ENCODE measurements around the gene CFAP54.

Gene CFAP54

DNA sequence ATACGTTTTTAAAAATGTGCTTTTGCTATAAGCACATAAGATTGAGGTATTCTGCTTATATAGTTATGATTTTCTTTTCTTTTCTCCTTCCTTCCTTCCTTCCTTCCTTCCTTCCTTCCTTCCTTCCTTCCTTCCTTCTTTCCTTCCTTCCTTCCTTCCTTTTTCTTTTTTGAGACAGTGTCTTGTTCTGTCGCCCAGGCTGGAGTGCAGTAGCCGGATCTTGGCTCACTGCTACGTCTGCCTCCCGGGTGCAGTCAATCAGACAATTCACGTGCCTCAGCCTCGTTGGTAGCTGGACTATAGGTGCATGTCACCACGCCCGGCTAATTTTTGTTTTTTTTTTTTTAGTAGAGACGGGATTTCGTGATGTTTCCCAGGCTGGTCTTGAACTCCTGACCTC, 5.8 kb downstream of the CFAP54 start:
- no peak overlapping the region for H3K4me3 ChIP-seq
- TF ChIP-seq, protein P1, sequence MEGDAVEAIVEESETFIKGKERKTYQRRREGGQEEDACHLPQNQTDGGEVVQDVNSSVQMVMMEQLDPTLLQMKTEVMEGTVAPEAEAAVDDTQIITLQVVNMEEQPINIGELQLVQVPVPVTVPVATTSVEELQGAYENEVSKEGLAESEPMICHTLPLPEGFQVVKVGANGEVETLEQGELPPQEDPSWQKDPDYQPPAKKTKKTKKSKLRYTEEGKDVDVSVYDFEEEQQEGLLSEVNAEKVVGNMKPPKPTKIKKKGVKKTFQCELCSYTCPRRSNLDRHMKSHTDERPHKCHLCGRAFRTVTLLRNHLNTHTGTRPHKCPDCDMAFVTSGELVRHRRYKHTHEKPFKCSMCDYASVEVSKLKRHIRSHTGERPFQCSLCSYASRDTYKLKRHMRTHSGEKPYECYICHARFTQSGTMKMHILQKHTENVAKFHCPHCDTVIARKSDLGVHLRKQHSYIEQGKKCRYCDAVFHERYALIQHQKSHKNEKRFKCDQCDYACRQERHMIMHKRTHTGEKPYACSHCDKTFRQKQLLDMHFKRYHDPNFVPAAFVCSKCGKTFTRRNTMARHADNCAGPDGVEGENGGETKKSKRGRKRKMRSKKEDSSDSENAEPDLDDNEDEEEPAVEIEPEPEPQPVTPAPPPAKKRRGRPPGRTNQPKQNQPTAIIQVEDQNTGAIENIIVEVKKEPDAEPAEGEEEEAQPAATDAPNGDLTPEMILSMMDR (IDR thresholded peaks at IDR 0.05), result no peak
- no peak overlapping the region for H3K27ac ChIP-seq
- no peak for DNase-seq (ENCODE audit: low spot score)

DNA sequence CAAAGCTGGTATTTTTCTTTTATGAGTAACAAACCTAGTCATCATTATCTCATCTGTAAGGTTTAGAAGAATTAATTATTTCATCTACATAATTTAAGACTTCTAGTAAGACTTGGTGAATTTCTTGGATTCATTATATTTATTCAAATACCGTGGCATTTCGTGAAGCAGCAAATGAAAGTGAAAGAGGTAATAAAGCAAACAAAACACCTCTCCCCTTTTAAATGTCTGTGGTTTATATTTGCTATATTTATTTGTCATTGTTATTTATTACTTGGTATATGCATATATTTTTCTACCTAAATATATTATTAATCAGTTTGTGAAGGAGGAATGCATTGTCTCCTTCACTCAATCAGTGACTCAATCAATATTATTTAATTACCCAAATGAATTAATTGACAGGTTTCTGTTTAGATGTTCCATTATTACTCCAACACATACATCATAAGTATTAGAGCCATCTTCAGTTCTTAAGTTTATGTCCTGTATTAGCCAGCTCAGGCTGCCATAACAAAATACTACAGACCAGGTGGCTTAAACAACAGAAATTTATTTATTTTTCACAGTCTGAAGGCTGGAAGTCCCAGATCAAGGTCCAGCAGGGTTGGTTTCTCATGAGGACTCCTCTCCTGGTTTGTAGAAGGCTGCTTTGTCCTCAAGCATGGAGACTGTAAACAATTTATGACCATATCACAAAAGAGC, 6.6 kb downstream of the CFAP54 start:
- no peak overlapping the region for H3K27ac ChIP-seq
- no peak overlapping the region for H3K4me3 ChIP-seq
- DNase-seq (ENCODE audit: low spot score), result no peak
- TF ChIP-seq, protein P1 (IDR thresholded peaks at IDR 0.05), result no peak

DNA sequence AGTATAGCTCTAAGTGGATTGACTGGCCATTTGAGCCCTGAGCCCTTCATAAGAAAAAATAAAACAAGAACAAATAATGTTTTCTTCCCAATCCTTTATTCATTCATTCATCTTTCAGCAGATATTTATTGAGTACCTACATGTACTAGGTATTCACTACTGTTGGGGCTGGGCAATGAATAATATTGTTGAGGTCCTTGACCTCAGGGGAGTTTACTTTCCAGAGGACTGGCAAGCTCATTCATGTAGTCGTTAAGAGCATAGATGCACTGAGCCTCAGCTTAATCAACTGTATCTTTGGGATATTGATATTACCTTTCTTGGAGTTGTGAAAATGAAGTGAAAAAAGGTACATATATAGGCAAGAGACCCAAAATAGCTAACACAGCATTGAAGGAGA, 7.6 kb downstream of the CFAP54 start:
- Histone ChIP-seq H3K27ac (no peak overlapping the region), H3K4me3 (no peak overlapping the region)
- TF ChIP-seq, protein P1 (IDR thresholded peaks at IDR 0.05), result no peak
- DNase-seq (ENCODE audit: low spot score), result no peak

DNA sequence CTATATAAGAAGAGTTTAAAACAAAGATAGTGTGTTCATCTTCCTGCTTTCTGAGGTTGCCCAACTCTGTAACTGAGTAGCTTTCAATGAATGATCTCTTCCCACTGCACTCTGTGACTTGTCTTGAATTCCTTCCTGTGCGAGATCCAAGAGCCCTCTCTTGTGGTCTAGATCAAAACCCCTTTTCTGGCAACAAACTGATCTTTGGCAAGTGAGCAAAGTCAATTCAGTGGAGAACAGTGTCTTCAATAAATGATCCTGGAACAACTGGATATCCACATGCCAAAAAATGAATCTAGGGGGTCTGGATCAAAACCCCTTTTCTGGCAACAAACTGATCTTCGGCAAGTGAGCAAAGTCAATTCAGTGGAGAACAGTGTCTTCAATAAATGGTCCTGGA, 8.5 kb downstream of the CFAP54 start:
- Histone ChIP-seq H3K27ac (no peak overlapping the region), H3K4me3 (no peak overlapping the region)
- TF ChIP-seq, protein P1 (IDR thresholded peaks at IDR 0.05), result no peak
- DNase-seq (ENCODE audit: low spot score), result no peak

DNA sequence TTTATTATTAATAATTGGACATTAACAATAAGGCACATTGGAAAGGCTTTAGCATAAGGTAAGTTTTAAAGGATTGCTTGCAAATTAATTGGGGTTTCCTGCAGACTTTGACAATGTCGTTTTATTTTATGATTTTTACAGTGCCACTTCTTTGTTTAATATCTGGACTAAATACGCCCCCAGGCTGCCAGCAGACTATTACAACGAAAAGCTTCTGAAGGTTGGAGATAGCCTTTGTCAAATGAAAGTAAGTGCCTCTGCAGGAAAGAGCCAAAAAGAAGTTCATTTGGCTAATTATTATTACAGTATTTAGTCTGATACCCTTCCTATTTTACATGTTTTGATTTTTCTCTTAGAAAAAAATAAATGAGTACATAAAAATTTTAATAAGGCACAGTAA, 11.3 kb downstream of the CFAP54 start:
- Histone ChIP-seq H3K27ac (no peak overlapping the region), H3K4me3 (no peak overlapping the region)
- DNase-seq (ENCODE audit: low spot score), result no peak
- TF ChIP-seq, protein P1 (IDR thresholded peaks at IDR 0.05), result no peak

DNA sequence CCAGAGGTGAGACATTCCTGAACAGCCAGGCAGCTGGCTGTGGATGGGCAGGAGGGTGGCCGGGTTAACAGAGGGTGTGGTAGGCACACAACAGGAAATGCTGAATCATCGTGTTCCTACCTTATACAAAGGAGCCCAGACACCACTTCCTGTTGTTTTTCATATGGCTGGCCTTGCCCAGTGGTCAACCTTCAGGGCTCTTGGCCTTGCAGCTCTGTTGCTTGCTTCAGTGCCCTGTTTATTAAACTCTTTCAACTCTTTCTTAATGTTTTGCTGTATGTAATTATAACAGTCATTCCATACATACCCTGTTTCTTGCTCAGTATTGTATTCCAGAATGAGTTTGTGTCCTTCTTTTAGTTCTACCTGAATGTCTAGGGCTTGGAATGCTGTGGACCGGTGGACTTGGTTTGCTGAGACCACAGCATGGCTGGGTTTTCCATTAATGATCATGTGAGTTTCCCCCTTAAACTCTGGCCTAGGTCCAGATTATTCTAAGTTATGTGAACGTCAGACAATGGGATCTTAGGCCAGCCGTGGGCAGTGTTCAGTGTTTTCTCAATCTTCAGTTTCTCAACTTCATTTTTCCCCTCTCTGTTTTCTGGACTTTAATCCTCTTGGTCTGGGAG, 11.9 kb downstream of the CFAP54 start:
- TF ChIP-seq, protein P1 (IDR thresholded peaks at IDR 0.05), result no peak
- H3K27ac ChIP-seq, result peak overlapping the region in 1 of 2 donors; percentile 62
- no peak overlapping the region for H3K4me3 ChIP-seq
- DNase-seq (ENCODE audit: low spot score), result no peak

DNA sequence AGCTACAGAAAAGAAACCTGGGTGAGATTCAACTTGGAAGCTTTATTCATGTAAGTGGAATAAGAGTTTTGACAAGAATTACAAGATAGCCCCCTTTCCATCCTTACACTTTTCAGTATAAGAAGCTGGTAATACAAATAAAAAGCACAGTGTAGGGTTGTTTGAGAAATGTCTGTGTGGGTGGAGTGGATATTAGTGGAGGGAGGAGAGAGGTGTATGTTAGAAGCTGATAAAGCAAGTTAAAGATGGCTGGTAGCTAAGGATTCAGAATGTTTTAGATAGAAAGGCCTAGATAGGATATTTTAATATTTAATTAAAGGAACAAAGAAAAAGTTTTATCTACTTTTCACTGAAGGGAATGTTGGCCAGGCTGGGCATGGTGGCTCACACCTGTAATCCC, 12.5 kb downstream of the CFAP54 start:
- no peak for DNase-seq (ENCODE audit: low spot score)
- TF ChIP-seq, protein P1 (IDR thresholded peaks at IDR 0.05), result no peak
- no peak overlapping the region for H3K4me3 ChIP-seq
- peak overlapping the region in 1 of 2 donors; percentile 62 for H3K27ac ChIP-seq
